GM18909 (cell line): ENCODE measurements around the gene OR1K1.
"Not testable (repeated sequence)": the region's sequence is repeated elsewhere in the genome, so short reads cannot be mapped to it uniquely, and the experiment has no call there.

Experiments
- ATAC-seq: cut with Tn5 transposase; IDR thresholded peaks from one replicate; pipeline ENCODE4 v1.9.1; 2021; ENCODE audit warnings: mild to moderate bottlenecking; ENCODE audit not compliant: unreplicated experiment, poor library complexity

The OR1K1 gene

GRCh38 chr9:122800066-122801060, at the start of gene OR1K1:
Gene OR1K1 (plus strand): TSS chr9:122800123. CDS start chr9:122800123, 0 bp downstream.
- ATAC-seq = no peak

GRCh38 chr9:122754825-122755224, 45.1 kb upstream of the OR1K1 start:
- ATAC-seq = no peak

- ATAC-seq = no peak
Measured at GRCh38 chr9:122767817-122768216, 32.1 kb upstream of the OR1K1 start.

GRCh38 chr9:122777052-122777451, 22.9 kb upstream of the OR1K1 start:
- no peak for ATAC-seq

GRCh38 chr9:122777935-122778627, 21.8 kb upstream of the OR1K1 start:
- no peak for ATAC-seq

- ATAC-seq = no peak
Measured at GRCh38 chr9:122779181-122779580, 20.7 kb upstream of the OR1K1 start.

GRCh38 chr9:122780026-122780425, 19.9 kb upstream of the OR1K1 start:
- no peak for ATAC-seq

- no peak for ATAC-seq
Measured at GRCh38 chr9:122781671-122782070, 18.3 kb upstream of the OR1K1 start.

GRCh38 chr9:122785269-122785668, 14.7 kb upstream of the OR1K1 start:
- ATAC-seq = no peak

GRCh38 chr9:122786338-122786737, 13.6 kb upstream of the OR1K1 start:
- ATAC-seq = no peak

GRCh38 chr9:122788831-122789230, 11.1 kb upstream of the OR1K1 start, which contains the start of gene OR5C1:
Gene OR5C1 (plus strand): TSS chr9:122788933. CDS start chr9:122788933, 0 bp downstream.
- no peak for ATAC-seq

GRCh38 chr9:122789256-122790046, 10.5 kb upstream of the OR1K1 start:
- ATAC-seq = no peak

GRCh38 chr9:122791872-122792669, 7.9 kb upstream of the OR1K1 start:
- no peak for ATAC-seq

- no peak for ATAC-seq
Measured at GRCh38 chr9:122797316-122798063, 2.4 kb upstream of the OR1K1 start.

- no peak for ATAC-seq
Measured at GRCh38 chr9:122806661-122807060, 6.7 kb downstream of the OR1K1 start.

GRCh38 chr9:122807271-122807900, 7.5 kb downstream of the OR1K1 start:
- no peak for ATAC-seq

- ATAC-seq = no peak
Measured at GRCh38 chr9:122808141-122808540, 8.2 kb downstream of the OR1K1 start.

GRCh38 chr9:122809261-122809660, 9.3 kb downstream of the OR1K1 start:
- ATAC-seq = not testable (repeated sequence)
